K562 (cell line): ENCODE results near the gene CELSR2. TPM values are rescaled to one million over a fixed set of nuclear protein-coding genes. Genes with fewer than 3 reads are reported as not detected.

Source experiments
- ATAC-seq: fragments of 200-7000 bp; cut with Tn5 transposase; 3 replicates; pipeline ENCODE4 v1.9.1; 2020; ENCODE audit warnings: moderate library complexity
- BruUV-seq: library from RNA; stranded (reverse); fragments of 400-500 nt; replicated peaks from 2 replicates; lab custom pipeline; 2021; lab: Mats Ljungman, UMichigan
- CTCF ChIA-PET: fragments of 300-600 bp; formaldehyde crosslinking; extraction: SDS; loops from one replicate; lab custom pipeline; 2021; ENCODE audit warnings: low intra/inter-chr PET ratio; lab: Yijun Ruan, JAX
- POLR2A ChIA-PET: fragments of 300-600, 350-650 bp; sonication (Branson Sonifier 250); formaldehyde crosslinking; extraction: SDS; loops from one replicate; lab custom pipeline; 2021; ENCODE audit warnings: antibody characterized with exemption, inconsistent platforms; lab: Yijun Ruan, JAX
- DNase-seq, 4 experiments: peaks; one replicate each; pipeline versions ENCODE4 v3.0.0 to v3.0.0-alpha.2; 2011 to 2018; ENCODE audit warnings: low spot score in 3 of 4, mixed read lengths in 3 of 4; ENCODE audit errors: extremely low read depth in 1 of 4
- FAIRE-seq: peaks from 2 replicates; lab custom pipeline; 2011; peaks lifted over from hg19 to GRCh38; lab: Jason Lieb, UNC
- H2AFZ ChIP-seq: 2 replicates; pipeline ENCODE4 v1.6.0; 2011; ENCODE audit warnings: low read depth, low read length, control low read depth, inconsistent platforms
- H3K27ac ChIP-seq: fragments of 200-600 bp; 3 replicates; pipeline ENCODE4 v1.8.0; 2011; ENCODE audit warnings: low read depth, mild to moderate bottlenecking, control low read depth, inconsistent platforms, low read length, moderate library complexity, mixed read lengths; ENCODE audit errors: extremely low read depth
- H3K27me3 ChIP-seq, 2 experiments: fragments of 300-600 bp in 1 of 2; 2 replicates in 1 of 2; 3 replicates in 1 of 2; pipeline versions ENCODE4 v1.6.0 to v1.8.0; 2011; ENCODE audit warnings: inconsistent platforms in 2 of 2, low read length in 2 of 2, mild to moderate bottlenecking in 1 of 2, mixed read lengths in 1 of 2, moderate library complexity in 1 of 2; ENCODE audit not compliant: control insufficient read depth in 2 of 2, insufficient read depth in 2 of 2
- H3K36me3 ChIP-seq: fragments of 300-600 bp; 3 replicates; pipeline ENCODE4 v1.8.0; 2011; ENCODE audit warnings: mild to moderate bottlenecking, low read length, inconsistent platforms; ENCODE audit not compliant: control insufficient read depth, insufficient read depth
- H3K4me1 ChIP-seq, 2 experiments: fragments of 200-600 bp in 1 of 2; replicated peaks in 1 of 2; 2 replicates in 1 of 2; 3 replicates in 1 of 2; pipeline versions ENCODE4 v1.5.1 to v1.8.0; 2011; ENCODE audit warnings: inconsistent platforms in 2 of 2, low read length in 2 of 2, mild to moderate bottlenecking in 1 of 2, mixed read lengths in 1 of 2, moderate library complexity in 1 of 2; ENCODE audit not compliant: control insufficient read depth in 2 of 2, insufficient read depth in 2 of 2
- H3K4me2 ChIP-seq: 2 replicates; pipeline ENCODE4 v1.6.1; 2011; ENCODE audit warnings: low read length, control low read depth, inconsistent platforms, mixed read lengths; ENCODE audit not compliant: insufficient read depth
- H3K4me3 ChIP-seq: fragments of 200-600 bp; sonication (generic), shearing (Covaris generic); 2 replicates; pipeline ENCODE4 v1.5.1; 2016; ENCODE audit warnings: control low read depth, inconsistent platforms
- H3K79me2 ChIP-seq: fragments of 200-600 bp; 3 replicates; pipeline ENCODE4 v1.8.0; 2011; ENCODE audit warnings: low read length, inconsistent platforms; ENCODE audit not compliant: control insufficient read depth, insufficient read depth
- H3K9ac ChIP-seq, 2 experiments: 2 replicates each; pipeline versions ENCODE4 v1.6.0 to v1.6.1; 2011; ENCODE audit warnings: low read depth in 2 of 2, low read length in 2 of 2, control low read depth in 1 of 2, inconsistent platforms in 1 of 2, mild to moderate bottlenecking in 1 of 2, mixed read lengths in 1 of 2; ENCODE audit not compliant: insufficient read depth in 1 of 2
- H3K9me1 ChIP-seq: one replicate; pipeline ENCODE4 v1.6.0; 2011; ENCODE audit warnings: inconsistent platforms, mild to moderate bottlenecking, low read length, moderate library complexity; ENCODE audit not compliant: control insufficient read depth, insufficient read depth
- H3K9me3 ChIP-seq: replicated peaks from 2 replicates; pipeline ENCODE4 v1.5.1; 2011; ENCODE audit warnings: low read depth, low read length, inconsistent platforms; ENCODE audit not compliant: control insufficient read depth, insufficient read depth
- H4K20me1 ChIP-seq: replicated peaks from 2 replicates; pipeline ENCODE4 v1.6.1; 2011; ENCODE audit warnings: low read length, inconsistent platforms, mixed read lengths; ENCODE audit not compliant: control insufficient read depth, insufficient read depth
- CUX1 ChIP-seq: fragments of 200-800 bp; sonication (Bioruptor generic); IDR thresholded peaks from 2 replicates; pipeline ENCODE4 v1.6.1; 2016; ENCODE audit warnings: missing genetic modification characterization, missing compliant biosample characterization
- FOXA1 ChIP-seq: fragments of 450-650 bp; IDR thresholded peaks from 2 replicates; pipeline ENCODE4 v1.6.1; 2016; ENCODE audit warnings: mild to moderate bottlenecking, borderline replicate concordance
- KDM1A ChIP-seq, 2 experiments: fragments of 450-650 bp; IDR thresholded peaks; 2 replicates each; pipeline ENCODE4 v1.6.1; 2016; ENCODE audit warnings: mild to moderate bottlenecking in 2 of 2
- MYC ChIP-seq, 2 experiments: fragments of 250-450 bp in 1 of 2; sonication (Bioruptor Pico) in 1 of 2; IDR thresholded peaks; 2 replicates each; pipeline versions ENCODE4 v1.5.1 to v1.6.1; 2012 to 2021; ENCODE audit warnings: low read depth in 2 of 2, borderline replicate concordance in 1 of 2, improper control_type of control experiment in 1 of 2, low read length in 1 of 2, mild to moderate bottlenecking in 1 of 2, moderate library complexity in 1 of 2
- NR2C2 ChIP-seq, 2 experiments: fragments of 200-800 bp in 1 of 2; sonication (Bioruptor generic) in 1 of 2; sonication (generic) in 1 of 2; formaldehyde crosslinking in 1 of 2; IDR thresholded peaks; 2 replicates each; pipeline versions ENCODE4 v1.6.1 to v1.8.0; 2016 to 2022; ENCODE audit warnings: mild to moderate bottlenecking in 1 of 2, missing compliant biosample characterization in 1 of 2, missing genetic modification characterization in 1 of 2, missing genetic modification reagents in 1 of 2
- ZNF121 ChIP-seq: sonication (generic); formaldehyde crosslinking; conservative IDR thresholded peaks from 2 replicates; pipeline ENCODE4 v1.8.0; 2022; ENCODE audit warnings: missing genetic modification reagents
- WGBS: fragments of 100-300 bp; shearing (Covaris generic); methylation state at CpG from one replicate; pipeline ENCODE4 v1.1.6; 2016; ENCODE audit warnings: low coverage, mixed read lengths; ENCODE audit not compliant: insufficient coverage; ENCODE audit errors: missing lambda C conversion rate; 5-methylcytosine and 5-hydroxymethylcytosine counted together
- in situ Hi-C: fragments of 300-500 bp; cut with MboI; formaldehyde crosslinking; loops from 4 replicates; pipeline ENCODE4 v1.15.0; 2018; ENCODE audit warnings: inconsistent platforms, mixed read lengths
- intact Hi-C: fragments of 100-400 bp; cut with micrococcal nuclease; formaldehyde crosslinking; loops from 2 replicates; pipeline ENCODE4 v1.14.2; 2022
- polyA plus RNA-seq, 8 experiments: library from polyadenylated mRNA; depleted of rRNA in 4 of 8; stranded (reverse) in 5 of 8; unstranded in 3 of 8; fragments of >200 nt; fragmentation: Nextera tagmentation in 2 of 8; fragmentation: Illumina TruSeq in 1 of 8; extraction: Ambion mirVana in 2 of 8; extraction: Trizol in 1 of 8; gene quantifications; 2 replicates each; pipeline versions ENCODE4 v1.2.1 to v1.2.3, GENCODE V29; 2011 to 2014; ENCODE audit warnings: inconsistent platforms in 1 of 8, missing spikeins in 1 of 8
- total RNA-seq, 7 experiments: library from RNA; depleted of rRNA in 6 of 7; stranded (reverse); fragments of >200 nt in 6 of 7; fragmentation: Illumina TruSeq in 2 of 7; extraction: Trizol in 2 of 7; gene quantifications; 2 replicates each; pipeline versions ENCODE4 v1.2.1 to v1.2.3, GENCODE V29; 2011 to 2021; ENCODE audit warnings: low replicate concordance in 1 of 7
- TF ChIP-seq, protein P1 (sequence below), 3 experiments: fragments of 200-800 bp in 1 of 3; fragments of 250-450 bp in 1 of 3; fragments of 450-650 bp in 1 of 3; sonication (Bioruptor Pico) in 1 of 3; sonication (Bioruptor generic) in 1 of 3; formaldehyde crosslinking in 1 of 3; IDR thresholded peaks; 2 replicates each; pipeline versions ENCODE4 v1.6.1 to v1.8.0; 2016 to 2022; ENCODE audit warnings: mild to moderate bottlenecking in 2 of 3, missing genetic modification characterization in 2 of 3, missing compliant biosample characterization in 1 of 3, moderate library complexity in 1 of 3

Gene CELSR2
- total and polyA plus RNA-seq, 9 of the 15 experiments (the other 6 are each of a cell fraction or from before 2014, with no cell fraction given), result 0.31 to 21.9 (median 4.2) TPM

DNA sequence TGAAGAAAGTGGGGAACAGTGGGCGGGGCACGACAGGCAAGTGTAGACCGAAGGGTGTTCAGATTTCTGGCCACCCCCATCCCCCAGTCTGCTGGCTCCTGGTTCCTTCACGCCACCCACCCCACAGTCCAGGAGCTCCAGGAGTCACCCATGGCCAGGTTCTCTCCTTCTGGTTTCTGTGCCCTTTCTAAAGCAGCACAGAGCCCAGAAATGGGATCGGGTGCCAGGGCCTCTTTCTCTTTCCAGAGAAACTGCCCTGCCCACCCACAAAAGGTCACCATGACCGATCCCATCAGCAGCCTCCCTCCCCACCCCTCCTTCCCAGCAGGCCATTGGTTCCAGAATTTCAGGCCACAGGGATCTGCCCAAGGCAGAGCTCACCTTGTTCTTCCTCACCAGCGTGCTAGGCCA, 3.2 kb upstream of the CELSR2 start:
- DNase-seq, result no peak
- CTCF ChIA-PET, result no interaction called here
- no peak for FAIRE-seq
- no peaks in the 10 kb centered on the region; the same call in 1 of the 2 replicates for H4K20me1 ChIP-seq
- no peak overlapping the region for H3K27ac ChIP-seq
- TF ChIP-seq MYC (IDR thresholded peaks at IDR 0.05; ENCODE audit: low read depth, low read length), result no peak
- no peak for TF ChIP-seq MYC (CRISPR knock-in tag; IDR thresholded peaks at IDR 0.05; ENCODE audit: borderline replicate concordance, low read depth)
- TF ChIP-seq FOXA1, result no peak
- TF ChIP-seq, protein P1, sequence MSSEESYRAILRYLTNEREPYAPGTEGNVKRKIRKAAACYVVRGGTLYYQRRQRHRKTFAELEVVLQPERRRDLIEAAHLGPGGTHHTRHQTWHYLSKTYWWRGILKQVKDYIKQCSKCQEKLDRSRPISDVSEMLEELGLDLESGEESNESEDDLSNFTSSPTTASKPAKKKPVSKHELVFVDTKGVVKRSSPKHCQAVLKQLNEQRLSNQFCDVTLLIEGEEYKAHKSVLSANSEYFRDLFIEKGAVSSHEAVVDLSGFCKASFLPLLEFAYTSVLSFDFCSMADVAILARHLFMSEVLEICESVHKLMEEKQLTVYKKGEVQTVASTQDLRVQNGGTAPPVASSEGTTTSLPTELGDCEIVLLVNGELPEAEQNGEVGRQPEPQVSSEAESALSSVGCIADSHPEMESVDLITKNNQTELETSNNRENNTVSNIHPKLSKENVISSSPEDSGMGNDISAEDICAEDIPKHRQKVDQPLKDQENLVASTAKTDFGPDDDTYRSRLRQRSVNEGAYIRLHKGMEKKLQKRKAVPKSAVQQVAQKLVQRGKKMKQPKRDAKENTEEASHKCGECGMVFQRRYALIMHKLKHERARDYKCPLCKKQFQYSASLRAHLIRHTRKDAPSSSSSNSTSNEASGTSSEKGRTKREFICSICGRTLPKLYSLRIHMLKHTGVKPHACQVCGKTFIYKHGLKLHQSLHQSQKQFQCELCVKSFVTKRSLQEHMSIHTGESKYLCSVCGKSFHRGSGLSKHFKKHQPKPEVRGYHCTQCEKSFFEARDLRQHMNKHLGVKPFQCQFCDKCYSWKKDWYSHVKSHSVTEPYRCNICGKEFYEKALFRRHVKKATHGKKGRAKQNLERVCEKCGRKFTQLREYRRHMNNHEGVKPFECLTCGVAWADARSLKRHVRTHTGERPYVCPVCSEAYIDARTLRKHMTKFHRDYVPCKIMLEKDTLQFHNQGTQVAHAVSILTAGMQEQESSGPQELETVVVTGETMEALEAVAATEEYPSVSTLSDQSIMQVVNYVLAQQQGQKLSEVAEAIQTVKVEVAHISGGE (CRISPR knock-in tag; IDR thresholded peaks at IDR 0.05), result peak in 1 of 3 experiments; percentile 74; a peak in 1 of 6 replicates
- no peak for TF ChIP-seq KDM1A (IDR thresholded peaks at IDR 0.05)
- no peak for TF ChIP-seq CUX1 (CRISPR knock-in tag)
- no peak for TF ChIP-seq NR2C2 (CRISPR knock-in tag; IDR thresholded peaks at IDR 0.05)
- no peak for TF ChIP-seq NR2C2 (tag; IDR thresholded peaks at IDR 0.05)
- no peak for TF ChIP-seq ZNF121 (CRISPR knock-in tag)
- in situ Hi-C loops (no loop called here), intact Hi-C loops (no loop called here)
- no peak for ATAC-seq
- H3K27me3 ChIP-seq, result no peaks in the 10 kb centered on the region
- no peak overlapping the region for H2AFZ ChIP-seq
- H3K4me3 ChIP-seq, result no peak overlapping the region
- no TSS peak for BruUV-seq
- H3K4me1 ChIP-seq, result peaks cover 20 to 49% of the 10 kb centered on the region in 2 experiments; a peak in 4 of 5 replicates
- H3K4me2 ChIP-seq, result no peak overlapping the region
- 51% methylated on average over 6 of the region's 7 CpGs for WGBS
- POLR2A ChIA-PET, result interaction anchor here (1.2 to 3.6 kb wide), 3 partner anchors 8 to 10 kb away, joined by 4 to 19 read pairs (median 10); no protein-coding TSS in a partner anchor
- H3K36me3 ChIP-seq, result no peaks in the 10 kb centered on the region; the same call in 2 of the 3 replicates
- peak overlapping the region in 1 of 2 experiments; percentile 70; a peak in 1 of 4 replicates for H3K9ac ChIP-seq
- no peaks in the 10 kb centered on the region for H3K9me3 ChIP-seq
- H3K79me2 ChIP-seq, result peaks cover 8% of the 10 kb centered on the region; the same call in 2 of the 3 replicates
- no peaks in the 10 kb centered on the region for H3K9me1 ChIP-seq
